NT2/D1 (cell line): ENCODE results near the gene HS3ST2.
"Not testable (repeated sequence)": the region's sequence is repeated elsewhere in the genome, so short reads cannot be mapped to it uniquely, and the experiment has no call there.

Experiments used
- DNase-seq: peaks from one replicate; pipeline ENCODE4 v3.0.0-alpha.2; 2011; ENCODE audit warnings: low read depth, low spot score
- H3K27me3 ChIP-seq: 2 replicates; pipeline ENCODE4 v1.6.0; 2011; ENCODE audit warnings: mild to moderate bottlenecking; ENCODE audit not compliant: insufficient read length, insufficient read depth
- H3K36me3 ChIP-seq: 2 replicates; pipeline ENCODE4 v1.6.1; 2011; ENCODE audit warnings: mild to moderate bottlenecking, low read length, mixed read lengths; ENCODE audit not compliant: insufficient read depth, insufficient read length
- H3K4me1 ChIP-seq: 2 replicates; pipeline ENCODE4 v1.5.1; 2011; ENCODE audit not compliant: insufficient read depth, insufficient read length
- H3K4me3 ChIP-seq: 2 replicates; pipeline ENCODE4 v1.5.1; 2011; ENCODE audit warnings: low read depth; ENCODE audit not compliant: insufficient read length
- H3K9ac ChIP-seq: 2 replicates; pipeline ENCODE4 v1.6.0; 2011; ENCODE audit warnings: low read depth; ENCODE audit not compliant: insufficient read length
- H3K9me3 ChIP-seq: 2 replicates; pipeline ENCODE4 v1.5.1; 2011; ENCODE audit warnings: mild to moderate bottlenecking, low read length; ENCODE audit not compliant: insufficient read depth
- SUZ12 ChIP-seq: IDR thresholded peaks from 2 replicates; pipeline ENCODE4 v1.6.1; 2011; ENCODE audit not compliant: insufficient read length, insufficient read depth; ENCODE audit errors: extremely low read depth
- YY1 ChIP-seq: IDR thresholded peaks from 2 replicates; pipeline ENCODE4 v1.6.1; 2011; ENCODE audit not compliant: insufficient read length, insufficient read depth
- ZNF274 ChIP-seq: IDR thresholded peaks from 2 replicates; pipeline ENCODE4 v1.6.1; 2011; ENCODE audit warnings: mild to moderate bottlenecking, low read depth, low read length

HS3ST2 gene

DNA sequence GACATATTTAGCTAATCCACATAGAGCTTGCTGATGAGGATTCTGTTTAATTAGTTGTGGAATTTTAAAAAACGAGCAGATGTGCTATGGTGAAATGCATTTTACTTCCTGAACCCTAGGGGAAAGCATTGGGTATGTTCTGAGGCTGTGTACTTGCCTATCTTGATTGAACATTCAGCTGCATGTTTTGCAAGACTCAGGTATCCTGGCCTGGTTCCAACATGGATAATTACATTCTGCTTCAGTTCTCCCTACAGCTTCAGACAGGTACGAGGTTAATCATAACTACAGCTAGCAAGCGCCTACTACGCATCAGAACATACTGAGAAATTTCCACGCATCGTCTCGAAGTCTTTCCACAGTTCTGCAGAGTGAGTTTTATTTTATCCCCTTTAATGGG lies 77.0 kb downstream of the HS3ST2 start:
- TF ChIP-seq ZNF274 (no peak), YY1 (no peak), SUZ12 (no peak)
- Histone ChIP-seq H3K27me3 (no peaks in the 10 kb centered on the region), H3K9ac (no peak overlapping the region), H3K4me1 (no peaks in the 10 kb centered on the region), H3K4me3 (no peak overlapping the region), H3K36me3 (no peaks in the 10 kb centered on the region), H3K9me3 (no peaks in the 10 kb centered on the region)
- DNase-seq = no peak

- Histone ChIP-seq H3K36me3 (no peaks in the 10 kb centered on the region), H3K9ac (no peak overlapping the region), H3K4me1 (no peaks in the 10 kb centered on the region), H3K27me3 (no peaks in the 10 kb centered on the region), H3K9me3 (no peaks in the 10 kb centered on the region), H3K4me3 (no peak overlapping the region)
- no peak for DNase-seq
- TF ChIP-seq YY1 (no peak), SUZ12 (no peak), ZNF274 (no peak)
Observed at GRCh38 chr16:22897184-22897583, 83.2 kb downstream of the HS3ST2 start.

DNA sequence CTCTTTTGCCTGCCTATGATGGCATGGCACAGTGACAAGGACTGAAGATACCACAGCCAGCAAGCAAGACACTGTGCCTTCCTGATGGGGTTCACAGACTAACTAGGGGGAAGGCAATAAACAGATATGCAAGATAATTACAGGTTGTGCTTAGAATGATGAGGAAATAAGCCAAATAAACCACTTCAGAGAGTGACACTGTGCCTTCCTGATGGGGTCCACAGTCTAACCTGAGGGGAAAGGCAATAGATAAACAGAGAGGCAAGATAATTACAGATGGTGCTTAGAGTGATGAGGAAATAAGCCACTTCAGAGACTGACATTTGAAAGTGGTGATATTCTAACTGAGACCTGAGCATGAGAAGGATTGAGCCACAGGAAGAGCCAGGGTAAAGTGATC lies 84.2 kb downstream of the HS3ST2 start:
- H3K36me3 ChIP-seq = no peaks in the 10 kb centered on the region
- no peak overlapping the region for H3K9ac ChIP-seq
- no peaks in the 10 kb centered on the region for H3K4me1 ChIP-seq
- H3K9me3 ChIP-seq = no peaks in the 10 kb centered on the region
- no peaks in the 10 kb centered on the region for H3K27me3 ChIP-seq
- DNase-seq = no peak
- H3K4me3 ChIP-seq = no peak overlapping the region
- TF ChIP-seq SUZ12 = no peak
- no peak for TF ChIP-seq YY1
- no peak for TF ChIP-seq ZNF274

- Histone ChIP-seq H3K4me3 (no peak overlapping the region), H3K36me3 (no peaks in the 10 kb centered on the region), H3K27me3 (no peaks in the 10 kb centered on the region), H3K4me1 (no peaks in the 10 kb centered on the region), H3K9ac (no peak overlapping the region), H3K9me3 (no peaks in the 10 kb centered on the region)
- DNase-seq = peak; percentile 87
- TF ChIP-seq YY1 (no peak), ZNF274 (no peak), SUZ12 (no peak)
Observed at GRCh38 chr16:22898874-22899348, 84.9 kb downstream of the HS3ST2 start.

GRCh38 chr16:22899567-22899966 lies 85.6 kb downstream of the HS3ST2 start:
- H3K27me3 ChIP-seq, H3K9ac ChIP-seq, DNase-seq, H3K36me3 ChIP-seq, H3K4me1 ChIP-seq, H3K4me3 ChIP-seq, H3K9me3 ChIP-seq: not testable (repeated sequence)

GRCh38 chr16:22900863-22901262 lies 86.9 kb downstream of the HS3ST2 start:
- H3K4me1 ChIP-seq = no peaks in the 10 kb centered on the region
- DNase-seq = no peak
- no peaks in the 10 kb centered on the region for H3K36me3 ChIP-seq
- no peak overlapping the region for H3K9ac ChIP-seq
- no peaks in the 10 kb centered on the region for H3K27me3 ChIP-seq
- H3K4me3 ChIP-seq = no peak overlapping the region
- no peak for TF ChIP-seq SUZ12
- no peak for TF ChIP-seq YY1
- TF ChIP-seq ZNF274 = no peak
- H3K9me3 ChIP-seq = no peaks in the 10 kb centered on the region

DNA sequence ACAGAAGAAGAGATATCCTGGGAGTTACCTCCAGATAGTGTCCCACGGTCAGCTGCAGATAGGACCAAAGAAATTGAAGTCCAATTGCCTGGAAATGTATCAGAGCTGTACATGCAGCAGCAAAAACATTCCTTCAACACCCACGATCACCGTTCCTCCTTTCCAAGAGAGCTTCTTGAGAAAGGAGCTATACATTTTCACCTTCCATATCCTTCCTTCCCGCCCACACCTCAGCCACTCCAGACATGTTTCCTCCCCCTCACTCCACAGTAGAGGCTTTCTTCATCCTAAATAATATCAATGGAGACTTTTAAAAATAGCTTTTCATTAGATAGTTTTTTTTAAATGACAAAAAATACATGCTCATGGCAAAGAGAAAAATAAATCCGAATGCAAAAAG lies 87.6 kb downstream of the HS3ST2 start:
- Histone ChIP-seq H3K27me3 (no peaks in the 10 kb centered on the region), H3K9ac (no peak overlapping the region), H3K36me3 (no peaks in the 10 kb centered on the region), H3K9me3 (no peaks in the 10 kb centered on the region), H3K4me1 (no peaks in the 10 kb centered on the region), H3K4me3 (no peak overlapping the region)
- no peak for TF ChIP-seq SUZ12
- TF ChIP-seq ZNF274 = no peak
- TF ChIP-seq YY1 = no peak
- DNase-seq = no peak

GRCh38 chr16:22903716-22904115 lies 89.8 kb downstream of the HS3ST2 start:
- no peaks in the 10 kb centered on the region for H3K27me3 ChIP-seq
- H3K9ac ChIP-seq = no peak overlapping the region
- H3K9me3 ChIP-seq = no peaks in the 10 kb centered on the region
- DNase-seq = no peak
- H3K4me3 ChIP-seq = no peak overlapping the region
- no peaks in the 10 kb centered on the region for H3K36me3 ChIP-seq
- no peak for TF ChIP-seq ZNF274
- no peaks in the 10 kb centered on the region for H3K4me1 ChIP-seq
